Measurements from ENCODE around the gene GRK1. TPM values are rescaled to one million over a fixed set of nuclear protein-coding genes. Genes with fewer than 3 reads are reported as not detected.

The GRK1 gene
- polyA plus RNA-seq, 2 donors = not detected

Other genes with a start within 250 kb of the GRK1 start
- gene ADPRHL1, start 213.7 kb upstream of the GRK1 start, polyA plus RNA-seq = under 1 TPM; 0.51 to 0.89 TPM
- gene DCUN1D2, start 176.5 kb upstream of the GRK1 start, polyA plus RNA-seq = 1 to 10 TPM; 6.9 to 8.9 TPM
- 10 to 100 TPM; 24.2 to 50.3 TPM for gene TFDP1, start 82.5 kb upstream of the GRK1 start, polyA plus RNA-seq
- gene ATP4B, start 9.0 kb upstream of the GRK1 start, polyA plus RNA-seq = under 1 TPM; 0.04 to 0.06 TPM
- gene TMEM255B, start 92.0 kb downstream of the GRK1 start, polyA plus RNA-seq = 1 to 10 TPM; 3.1 to 6.8 TPM
- 10 to 100 TPM; 47.3 to 56.5 TPM for gene GAS6, start 196.9 kb downstream of the GRK1 start, polyA plus RNA-seq